NOMO-1 treated with DMSO at 0.1 percent for 48 hours (cell line): Measurements from ENCODE around the gene UBE2Q1.
A peak's percentile ranks its signal among the peaks of the same experiment; 100 is the strongest.

Source experiments
- DNase-seq: peaks from one replicate; lab custom pipeline; 2025; ENCODE audit not compliant: unreplicated experiment; lab: John Stamatoyannopoulos, UW

The UBE2Q1 gene

DNA sequence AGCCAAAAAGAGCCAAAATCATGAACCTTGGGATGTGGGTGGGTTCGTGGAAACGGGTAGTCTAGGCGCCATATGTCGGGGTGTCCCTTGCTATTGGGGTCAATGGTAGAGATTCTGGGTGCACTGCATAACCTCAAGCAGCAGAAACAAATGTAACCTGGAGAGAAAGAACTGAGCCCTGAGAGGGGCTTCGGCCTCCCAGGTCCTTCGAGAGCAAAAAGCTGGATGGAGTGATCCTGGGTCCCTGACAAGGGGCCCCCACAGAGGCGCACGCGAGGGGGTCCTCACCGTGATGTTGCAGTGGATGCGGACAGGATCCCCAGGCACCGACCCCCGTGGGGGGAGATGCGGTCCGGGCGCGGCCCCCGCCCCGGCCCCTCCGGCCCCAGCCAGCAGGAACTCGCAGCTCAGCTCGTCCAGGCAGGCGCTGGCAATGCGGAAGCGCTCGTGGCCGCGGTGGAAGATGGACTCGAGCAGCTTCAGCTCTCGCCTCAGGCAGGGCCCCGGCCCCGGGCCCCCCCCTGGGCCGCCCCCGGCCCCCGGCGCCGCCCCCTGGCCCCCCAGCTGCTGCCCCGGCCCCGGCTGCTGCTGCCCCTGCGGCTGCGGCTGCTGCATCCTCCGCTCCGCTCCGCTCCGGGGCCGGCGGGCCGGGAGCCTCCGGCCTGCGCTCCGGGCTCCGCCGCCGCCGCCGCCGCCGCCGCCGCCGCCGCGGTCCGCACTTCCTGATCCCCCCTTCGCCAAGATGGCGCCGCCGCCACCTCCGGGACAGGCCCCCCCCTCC is at the start of gene UBE2Q1:
Gene UBE2Q1, minus strand, starts transcription at position 724 of the 781 bp plus-strand sequence. Its CDS starts 109 bp downstream, at position 615.
- DNase-seq: peak; percentile 2

DNA sequence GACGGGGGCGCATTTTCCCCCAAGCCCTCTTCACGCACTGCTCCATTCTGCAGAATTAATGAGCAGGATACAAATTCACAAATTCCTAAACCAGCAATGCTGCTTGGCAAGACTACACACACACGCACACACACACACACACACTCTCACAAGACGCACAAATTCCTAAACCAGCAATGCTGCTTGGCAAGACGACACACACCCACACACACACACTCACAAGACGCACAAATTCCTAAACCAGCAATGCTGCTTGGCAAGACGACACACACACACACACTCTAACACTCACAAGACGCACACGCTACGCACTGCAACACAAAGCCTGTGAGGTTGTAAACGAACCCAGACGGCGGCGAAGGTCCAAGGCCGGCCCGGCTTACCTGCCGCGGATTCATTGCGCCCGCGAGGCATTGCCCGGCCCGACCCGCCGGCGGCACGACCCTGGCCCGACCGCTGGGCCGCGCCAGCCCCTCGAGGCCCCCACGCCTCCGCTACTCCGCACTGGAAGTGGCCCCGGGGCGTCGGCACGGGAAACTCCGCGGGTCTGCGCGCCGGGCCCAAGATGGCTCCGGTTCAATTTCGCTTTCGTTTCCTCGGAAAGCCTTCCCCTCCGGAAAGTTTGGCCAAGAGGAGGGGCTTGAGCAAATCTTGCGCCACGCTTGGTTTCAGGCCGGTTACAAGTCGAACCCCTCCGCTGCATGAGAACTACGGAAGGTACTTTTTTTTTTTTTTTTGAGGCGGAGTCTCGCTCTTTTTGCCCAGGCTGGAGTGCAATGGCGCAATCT is 49.3 kb upstream of the UBE2Q1 start, which contains the start of gene ADAR:
Gene ADAR, minus strand, starts transcription at position 578 of the 788 bp plus-strand sequence. Its CDS starts 180 bp downstream, at position 398.
- peak; percentile 97 for DNase-seq

DNA sequence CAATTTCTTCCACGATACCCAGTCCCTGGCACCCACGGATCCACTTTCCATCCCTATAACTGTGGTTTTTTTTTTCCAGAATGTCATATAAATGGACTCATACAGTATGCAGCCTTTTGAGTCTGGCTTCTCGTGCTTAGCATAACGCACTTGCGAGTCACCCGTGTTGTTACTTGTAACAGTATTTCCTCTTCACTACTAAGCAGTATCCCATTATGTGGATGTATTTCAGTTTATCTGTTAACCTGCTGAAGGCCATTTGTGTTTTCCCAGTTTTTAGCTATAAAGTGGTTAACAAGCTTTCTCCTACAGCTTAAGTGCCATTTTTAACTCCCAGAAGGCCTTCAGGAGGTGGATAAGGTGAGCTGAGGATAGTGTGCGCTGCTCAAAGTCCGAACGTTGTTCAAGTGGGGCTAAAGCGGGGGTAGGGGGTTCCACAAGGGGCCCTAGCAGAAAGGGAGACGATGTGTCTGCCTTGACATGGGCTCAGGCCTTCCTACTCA is 48.7 kb upstream of the UBE2Q1 start:
- peak; percentile 19 for DNase-seq

DNA sequence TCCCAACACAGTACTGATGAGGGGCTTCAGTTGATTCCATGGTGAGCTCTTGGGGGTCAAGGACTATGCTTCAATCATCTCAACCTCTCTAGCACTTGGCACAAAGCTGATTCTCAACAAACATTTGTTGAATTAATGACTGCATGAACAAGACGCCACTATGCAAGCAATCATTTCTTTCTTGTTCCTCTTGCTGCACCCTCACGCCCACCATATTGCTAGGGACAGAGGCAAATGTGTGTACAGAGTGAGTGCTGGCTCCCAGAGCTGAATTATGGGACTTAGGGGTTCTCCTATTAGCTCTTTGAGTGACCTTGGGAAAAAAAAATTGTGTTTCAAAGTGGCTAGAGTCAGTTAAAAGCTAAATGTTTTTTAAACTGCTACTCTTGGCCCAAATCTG is 47.1 kb upstream of the UBE2Q1 start:
- no peak for DNase-seq

DNA sequence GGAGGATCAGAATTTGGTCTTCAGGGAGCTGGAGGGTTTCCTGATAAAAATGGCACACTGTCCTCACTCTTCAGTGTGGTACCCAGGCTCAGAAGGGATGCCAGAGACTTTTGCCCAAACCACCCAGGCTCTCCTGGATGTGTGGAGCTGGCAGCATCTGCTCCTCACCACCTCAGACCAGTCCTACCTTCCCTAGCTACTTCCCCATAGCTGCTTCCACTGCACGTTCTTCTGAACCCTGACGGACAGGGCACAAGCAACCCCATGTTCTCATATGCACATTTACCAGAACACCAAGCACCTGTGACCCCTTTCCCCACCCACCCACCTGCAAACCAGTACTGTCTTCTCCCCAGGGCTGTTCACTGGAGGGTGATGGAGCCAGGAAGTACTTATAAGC is 44.9 kb upstream of the UBE2Q1 start:
- DNase-seq: no peak

DNA sequence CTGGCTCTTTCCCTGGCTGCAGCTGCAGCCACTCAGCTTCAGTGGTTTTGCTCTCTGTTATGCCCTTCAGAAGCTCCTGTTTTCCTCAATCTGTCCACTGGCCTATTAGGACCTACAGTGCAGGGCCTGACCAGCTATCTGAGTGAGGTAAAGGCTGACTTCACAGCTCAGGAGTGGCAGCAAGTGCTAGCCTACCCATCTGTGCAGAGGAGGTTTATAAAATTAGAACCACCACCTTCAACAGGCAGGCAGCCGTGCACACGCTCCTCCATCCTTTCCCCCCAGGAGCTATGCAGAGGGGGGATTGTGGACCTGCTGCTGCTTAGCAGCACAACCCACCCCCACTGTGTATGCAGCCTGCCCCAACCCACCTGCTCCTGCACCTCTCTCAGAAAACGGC is 41.2 kb upstream of the UBE2Q1 start:
- no peak for DNase-seq

DNA sequence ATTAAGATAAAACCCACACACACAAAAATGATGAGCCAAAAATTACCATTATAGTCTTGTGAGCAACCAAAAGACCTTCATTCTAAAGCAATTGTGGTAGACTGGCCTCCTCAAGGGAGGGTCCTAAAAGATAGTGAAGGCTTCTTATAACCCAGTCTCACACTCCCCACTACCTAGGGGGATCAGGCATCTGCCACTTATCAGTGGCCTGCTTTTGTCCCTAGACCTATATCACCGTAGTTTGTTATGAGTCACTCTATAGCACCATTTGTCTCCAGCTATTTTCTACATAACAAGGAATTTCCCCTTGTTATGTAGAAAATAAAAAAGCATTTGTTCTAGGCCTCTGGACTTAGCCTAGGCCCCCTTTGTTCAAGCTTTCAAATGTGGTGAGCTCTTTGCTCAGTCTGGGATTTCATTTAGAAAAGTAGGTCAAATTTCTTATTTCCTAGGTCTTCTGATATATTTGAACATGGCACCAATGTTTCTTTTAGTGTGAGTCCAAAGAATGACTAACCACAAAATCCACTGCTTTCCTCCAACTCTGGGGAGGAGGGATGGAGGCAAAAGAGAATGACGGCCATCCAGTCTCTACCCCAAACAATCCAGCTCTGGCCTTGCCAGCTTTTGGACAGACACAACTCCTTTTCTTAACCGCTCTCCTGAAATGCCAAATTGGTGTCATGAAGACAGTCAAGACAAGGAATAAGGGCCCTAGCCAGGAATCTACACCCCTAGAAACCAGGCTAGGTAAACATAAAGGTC is 40.6 kb upstream of the UBE2Q1 start:
- DNase-seq: no peak

DNA sequence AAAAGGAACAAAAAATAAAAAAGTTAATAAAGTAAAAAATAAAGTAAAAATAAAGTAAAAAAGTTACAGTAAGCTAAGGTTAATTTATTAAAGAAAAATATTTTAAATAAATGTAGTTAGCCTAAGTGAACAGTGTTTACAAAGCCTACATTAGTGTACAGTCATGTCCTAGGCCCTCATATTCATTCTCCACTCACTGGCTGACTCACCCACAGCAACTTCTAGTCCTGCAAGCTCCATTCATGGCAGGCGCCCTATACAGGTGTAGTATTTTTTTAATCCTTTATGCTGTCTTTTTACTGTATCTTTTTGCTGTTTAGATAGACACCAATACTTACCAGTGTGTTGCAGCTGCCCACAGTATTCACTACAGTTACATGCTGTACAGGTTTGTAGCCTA is 37.2 kb upstream of the UBE2Q1 start:
- no peak for DNase-seq

DNA sequence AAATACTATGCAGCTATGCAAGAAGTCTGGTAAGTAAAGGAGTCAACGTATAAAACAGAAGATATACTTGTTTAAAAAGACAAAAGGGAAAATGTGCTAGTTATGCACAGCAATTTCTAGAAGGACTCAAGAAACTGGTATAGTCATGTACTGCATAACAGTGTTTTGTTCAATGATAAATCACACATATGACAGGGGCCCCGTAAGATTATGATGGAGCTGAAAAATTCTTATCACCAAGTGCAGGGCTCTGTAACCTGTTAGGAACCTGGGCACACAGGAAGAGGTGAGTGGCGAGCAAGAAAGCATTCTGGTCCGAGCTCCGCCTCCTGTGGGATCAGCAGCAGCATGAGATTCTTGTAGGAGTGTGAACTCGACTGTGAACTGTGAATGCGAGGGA is 36.3 kb upstream of the UBE2Q1 start:
- DNase-seq: no peak

DNA sequence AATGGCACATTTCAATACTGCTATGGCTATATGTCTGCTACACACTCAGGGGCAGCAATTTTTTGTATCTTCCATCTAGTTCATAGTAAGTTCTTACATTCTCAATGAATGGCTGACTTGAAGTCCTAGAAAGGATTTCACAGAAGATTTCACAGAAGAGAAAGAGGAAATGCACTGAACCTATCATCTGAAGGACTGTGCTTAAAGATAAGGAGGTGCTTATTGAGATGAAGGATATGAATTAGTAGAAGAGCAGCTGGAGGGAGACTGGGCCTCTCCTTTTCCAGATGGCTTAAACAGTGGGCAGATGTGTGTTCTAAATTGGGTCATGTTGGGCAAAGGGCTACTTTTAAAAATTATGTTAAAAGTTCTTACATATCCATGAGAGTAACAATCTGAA is 34.9 kb upstream of the UBE2Q1 start:
- DNase-seq: no peak

DNA sequence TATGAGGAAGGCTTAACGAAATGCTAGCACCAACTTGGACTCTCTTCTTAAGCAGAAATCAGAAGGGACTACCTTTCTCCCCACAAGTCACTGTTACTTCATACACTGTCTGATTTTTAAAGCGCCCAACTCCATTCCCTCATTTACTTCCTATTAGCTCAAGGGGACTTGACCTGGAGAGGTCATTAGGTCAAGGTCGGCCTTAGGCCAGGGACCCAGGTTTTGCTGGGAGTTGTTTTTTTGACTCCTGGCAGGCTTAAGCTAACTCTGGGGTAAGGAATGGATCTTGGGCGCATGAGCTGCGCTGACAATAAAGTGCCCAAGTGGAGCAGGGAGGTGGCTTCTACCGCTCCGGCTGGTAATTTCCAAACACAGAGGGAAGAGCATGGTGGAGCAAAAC is 32.7 kb upstream of the UBE2Q1 start:
- no peak for DNase-seq

DNA sequence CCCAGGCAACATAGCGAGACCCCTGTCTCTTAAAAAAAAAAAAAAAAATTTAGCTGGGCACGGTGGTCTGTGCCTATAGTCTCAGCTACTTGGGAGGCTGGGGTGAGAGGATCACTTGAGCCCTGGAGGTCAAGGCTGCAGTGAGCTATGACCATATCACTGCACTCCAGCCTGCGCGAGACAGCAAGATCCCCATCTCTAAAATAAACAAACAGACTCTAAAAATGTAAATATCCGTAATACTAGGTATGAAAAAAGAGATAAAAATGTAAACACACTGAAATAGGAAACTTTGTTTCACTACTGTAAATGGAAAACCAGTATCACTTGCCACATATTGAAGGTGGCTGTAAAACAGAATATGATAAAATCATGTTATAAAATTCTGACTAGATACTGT is 32.3 kb upstream of the UBE2Q1 start:
- DNase-seq: no peak

DNA sequence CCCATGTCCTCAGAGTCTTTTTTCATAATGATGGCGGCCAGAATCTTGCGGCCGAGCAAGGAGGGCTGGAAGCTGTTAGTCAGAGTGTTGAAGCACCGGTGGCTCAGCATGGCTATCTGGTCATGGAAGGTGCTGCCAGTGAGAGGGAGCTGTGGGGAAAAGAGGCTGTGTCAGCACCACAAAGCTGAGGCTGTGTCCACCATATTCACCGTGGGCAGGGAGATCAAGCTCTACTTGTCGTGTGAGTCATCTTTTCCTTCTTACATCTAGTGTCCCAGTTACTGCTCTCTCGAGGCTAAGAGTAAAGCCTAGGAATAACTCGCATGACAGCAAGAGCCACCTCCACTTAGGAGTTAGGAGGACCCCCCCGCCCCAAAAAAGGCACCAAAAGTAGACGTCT is 31.3 kb upstream of the UBE2Q1 start:
- no peak for DNase-seq

DNA sequence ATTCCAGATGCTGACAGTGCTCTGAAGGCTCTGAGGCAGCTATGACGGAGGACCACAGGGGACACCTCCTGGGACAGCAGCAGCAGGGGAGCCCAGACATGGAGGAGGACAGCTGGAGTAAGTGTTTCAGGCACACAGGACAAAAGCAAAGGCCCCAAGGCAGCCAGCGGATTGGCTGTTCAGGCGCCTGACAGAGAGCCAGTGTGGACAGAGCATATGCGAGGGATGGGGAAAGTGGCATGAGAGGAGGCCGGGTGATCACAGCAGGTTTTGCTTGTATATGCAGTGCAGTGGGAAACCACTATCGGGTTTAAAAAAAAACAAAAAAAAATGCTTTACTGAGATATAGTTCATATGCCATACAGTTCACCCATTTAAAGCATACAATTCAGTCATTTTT is 28.2 kb upstream of the UBE2Q1 start:
- no peak for DNase-seq

DNA sequence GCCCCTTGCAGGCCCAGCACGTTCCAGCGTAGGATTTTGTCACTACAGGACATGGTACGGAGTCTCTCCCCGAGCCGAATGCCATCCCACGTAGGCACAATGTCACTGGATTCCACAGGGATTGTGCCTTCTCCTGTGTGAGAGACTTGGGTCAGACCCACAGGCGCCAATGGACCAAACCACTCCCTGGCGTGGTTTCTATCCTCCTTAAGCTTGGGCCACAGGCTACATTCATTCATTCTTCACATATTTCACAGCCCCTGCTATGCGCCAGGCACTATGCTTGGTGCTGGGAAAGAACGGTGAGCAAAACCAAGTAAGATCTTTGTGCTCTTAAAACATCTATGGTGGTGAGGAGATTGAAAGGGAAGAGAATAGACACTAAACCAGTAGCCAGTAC is 27.8 kb upstream of the UBE2Q1 start:
- DNase-seq: no peak

DNA sequence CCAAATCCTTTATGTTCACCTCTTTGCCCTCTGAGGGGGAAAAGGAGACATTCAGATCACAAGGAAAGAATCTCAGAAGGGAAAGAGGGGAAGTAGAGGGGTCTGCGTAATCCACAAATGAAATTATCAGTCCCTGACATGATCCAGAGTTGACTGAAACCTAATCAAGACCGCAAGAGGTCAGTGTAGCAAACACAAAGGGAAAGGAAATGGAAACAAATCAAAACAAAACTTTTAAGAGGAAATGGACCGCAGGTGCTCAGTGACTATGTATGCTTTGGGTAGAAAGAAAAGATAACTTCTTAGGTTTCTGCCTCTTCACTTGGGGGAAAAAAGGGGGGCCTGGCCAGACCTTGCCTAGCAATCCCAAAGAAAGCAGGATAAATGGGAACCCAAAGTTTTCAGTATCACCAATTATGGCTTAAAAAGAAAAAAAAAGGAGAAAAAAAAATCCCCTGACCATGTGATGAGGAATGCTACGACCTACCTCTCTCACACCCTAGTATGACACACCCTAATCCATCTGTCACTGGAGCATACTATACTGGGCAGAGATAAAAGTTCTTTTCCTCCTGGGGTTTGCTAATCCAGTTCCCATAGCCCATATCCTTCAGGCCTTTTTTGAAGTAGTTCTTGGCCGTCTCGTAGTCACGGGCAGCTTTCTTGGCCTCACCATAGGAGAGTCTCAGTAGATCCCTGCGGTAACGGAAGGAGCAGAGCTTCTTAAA is 26.0 kb upstream of the UBE2Q1 start:
- DNase-seq: no peak

DNA sequence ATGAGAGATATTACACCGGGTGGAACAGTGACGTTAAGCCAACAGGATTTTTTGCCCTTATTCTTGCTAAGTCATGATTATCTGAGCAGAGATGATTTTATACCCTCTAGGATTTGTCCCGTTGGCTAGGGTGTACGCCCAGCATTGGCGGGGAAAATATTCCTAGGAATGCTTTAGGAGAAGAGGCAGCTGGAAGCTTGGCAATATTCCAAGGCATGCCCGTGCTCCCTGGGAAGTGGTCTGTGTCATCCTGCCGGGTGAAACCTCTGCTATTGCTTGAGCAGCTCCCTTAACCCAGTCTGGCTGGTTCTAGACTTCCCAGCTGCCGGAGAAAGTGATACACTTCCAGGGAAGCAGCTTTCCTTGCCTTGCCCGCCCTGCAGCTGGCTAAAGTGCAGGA is 25.3 kb upstream of the UBE2Q1 start:
- no peak for DNase-seq

DNA sequence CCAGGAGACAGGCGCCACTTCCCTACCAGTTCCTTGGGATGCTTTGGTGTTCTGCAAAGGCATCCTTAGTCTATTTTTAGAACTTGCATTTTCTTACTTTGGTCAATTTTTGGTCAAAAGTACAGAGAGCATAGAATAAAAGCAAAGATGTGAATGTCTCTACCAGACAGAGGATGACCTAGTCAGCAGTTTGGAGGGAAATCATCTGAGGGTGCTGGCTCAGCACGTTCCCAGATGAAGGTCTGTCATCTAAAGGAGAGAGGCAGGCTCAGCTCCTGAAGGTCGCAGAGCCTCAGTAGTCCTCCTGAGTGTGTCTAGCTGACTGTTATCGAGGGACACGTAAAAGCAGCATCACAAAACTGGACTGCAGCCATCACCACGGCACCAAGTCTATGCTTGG is 24.4 kb upstream of the UBE2Q1 start:
- DNase-seq: no peak

DNA sequence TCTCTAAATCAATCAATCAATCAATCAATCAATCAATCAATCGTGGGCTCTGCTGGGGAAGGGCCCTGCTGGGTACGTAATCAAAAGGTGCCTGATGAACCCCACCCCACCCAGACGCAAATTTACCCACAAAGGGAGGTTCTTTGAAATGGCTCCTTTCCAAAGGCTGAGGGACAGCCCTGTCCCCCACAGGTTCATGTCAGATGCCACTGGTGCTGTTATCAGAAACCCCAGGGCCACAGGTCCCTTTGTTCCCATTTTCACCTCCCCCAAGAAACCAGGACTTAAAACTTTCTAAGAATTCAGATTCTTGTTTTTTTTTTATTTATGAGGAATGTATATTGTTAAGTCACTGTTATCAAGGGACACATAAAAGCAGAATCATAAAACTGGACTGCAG is 23.3 kb upstream of the UBE2Q1 start:
- DNase-seq: no peak

DNA sequence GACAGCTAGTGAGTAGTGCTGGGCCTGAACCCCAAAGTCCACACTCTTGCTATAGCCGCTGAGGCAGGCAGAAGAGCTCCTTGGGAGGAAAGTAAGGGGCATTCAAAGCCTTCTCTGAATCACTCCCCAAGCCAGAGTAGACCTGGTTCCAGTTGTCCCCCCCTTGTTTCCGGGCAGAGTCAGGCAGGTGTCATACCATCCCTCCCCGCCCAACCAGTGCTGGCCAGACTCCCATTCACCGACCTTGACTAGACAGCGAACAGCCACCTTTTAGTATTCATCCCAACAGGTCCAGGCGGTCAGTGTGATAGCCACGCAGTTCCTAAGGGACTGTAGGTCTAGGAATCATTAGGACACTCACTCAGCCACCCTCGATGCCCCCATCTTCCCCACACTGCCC is 20.9 kb upstream of the UBE2Q1 start:
- DNase-seq: no peak

DNA sequence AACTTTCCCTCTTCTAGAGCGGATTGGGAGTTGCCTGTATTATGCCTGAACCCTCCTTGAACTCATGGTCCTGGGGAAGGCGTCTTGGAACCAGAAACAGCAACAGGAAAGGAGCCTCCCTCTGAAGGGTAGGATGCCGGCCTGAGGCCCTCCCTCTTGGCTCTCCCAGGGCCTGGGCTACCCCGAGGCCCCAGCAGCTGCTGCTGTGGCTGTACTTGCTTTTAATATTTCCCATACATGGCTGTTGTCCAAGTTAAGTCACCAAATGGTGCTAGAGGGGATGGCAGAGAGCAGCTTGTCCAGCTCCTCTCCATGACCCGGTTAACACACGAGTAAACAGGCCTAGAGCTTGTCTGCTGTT is 19.6 kb upstream of the UBE2Q1 start:
- no peak for DNase-seq
